ENCODE results near the gene PRKG1. TPM values are rescaled to one million over a fixed set of nuclear protein-coding genes. Genes with fewer than 3 reads are reported as not detected.

PRKG1 gene
- total RNA-seq, 4 donors from 2014 or later, result 17.1 to 36.4 (median 25.8) TPM

GRCh38 chr10:51082857-51083256 is 8.6 kb downstream of the PRKG1 start:
- TF ChIP-seq CTCF (IDR thresholded peaks at IDR 0.05), result no peak
- DNase-seq (ENCODE audit: low spot score) (no peak), ATAC-seq (ENCODE audit: low FRiP score) (peak; percentile 41)

GRCh38 chr10:51083356-51083853 is 9.1 kb downstream of the PRKG1 start:
- ATAC-seq (ENCODE audit: low FRiP score) (peak; percentile 57), DNase-seq (ENCODE audit: low spot score) (no peak)
- no peak for TF ChIP-seq CTCF (IDR thresholded peaks at IDR 0.05)

- DNase-seq (ENCODE audit: low spot score) (no peak), ATAC-seq (ENCODE audit: low FRiP score) (no peak)
- TF ChIP-seq CTCF (IDR thresholded peaks at IDR 0.05), result no peak
These were observed 10.9 kb downstream of the PRKG1 start for GRCh38 chr10:51085204-51085603.

- ATAC-seq (ENCODE audit: low FRiP score) (no peak), DNase-seq (ENCODE audit: low spot score) (no peak)
- TF ChIP-seq CTCF (IDR thresholded peaks at IDR 0.05), result no peak
These were observed 12.4 kb downstream of the PRKG1 start for GRCh38 chr10:51086710-51087109.

- TF ChIP-seq CTCF (IDR thresholded peaks at IDR 0.05), result no peak
- ATAC-seq (ENCODE audit: low FRiP score), result no peak
- DNase-seq (ENCODE audit: low spot score), result no peak
These were observed 12.8 kb downstream of the PRKG1 start for GRCh38 chr10:51087114-51087513.

- DNase-seq (ENCODE audit: low spot score), result no peak
- no peak for TF ChIP-seq CTCF (IDR thresholded peaks at IDR 0.05)
- peak; percentile 57 for ATAC-seq (ENCODE audit: low FRiP score)
These were observed 15.9 kb downstream of the PRKG1 start for GRCh38 chr10:51090190-51090589.

GRCh38 chr10:51092402-51092801 is 18.1 kb downstream of the PRKG1 start:
- ATAC-seq (ENCODE audit: low FRiP score) (no peak), DNase-seq (ENCODE audit: low spot score) (no peak)
- no peak for TF ChIP-seq CTCF (IDR thresholded peaks at IDR 0.05)

Measured in omental fat pad (tissue), 4 donors.